SK-N-SH (cell line): ENCODE data around the gene USP19. TPM values are rescaled to one million over a fixed set of nuclear protein-coding genes. Genes with fewer than 3 reads are reported as not detected.

Source experiments
- CTCF ChIA-PET: fragments of 300-600, 350-600 bp; formaldehyde crosslinking; extraction: SDS; loops from one replicate; lab custom pipeline; 2021; lab: Yijun Ruan, JAX
- POLR2A ChIA-PET: fragments of 350-600 bp; sonication (Branson Sonifier 250); formaldehyde crosslinking; extraction: SDS; loops from one replicate; lab custom pipeline; 2020; ENCODE audit warnings: antibody characterized with exemption, inconsistent platforms; lab: Yijun Ruan, JAX
- DNase-seq: peaks from one replicate; pipeline ENCODE4 v3.0.0; 2012
- H2AFZ ChIP-seq: fragments of 200-600 bp; sonication (generic); 2 replicates; pipeline ENCODE4 v1.8.1; 2016; ENCODE audit warnings: antibody characterized with exemption, mild to moderate bottlenecking, low read depth
- H3F3A ChIP-seq: fragments of 200-600 bp; sonication (generic); replicated peaks from 2 replicates; pipeline ENCODE3; 2016; ENCODE audit warnings: antibody characterized with exemption, mild to moderate bottlenecking; ENCODE audit not compliant: insufficient read depth
- H3K27ac ChIP-seq, 2 experiments: fragments of 200-500 bp in 1 of 2; fragments of 200-600 bp in 1 of 2; sonication (Bioruptor generic) in 1 of 2; sonication (generic), shearing (Covaris generic) in 1 of 2; 2 replicates each; pipeline versions ENCODE4 v1.5.1 to v1.6.1; 2014 to 2016; ENCODE audit warnings: low read depth in 2 of 2, inconsistent platforms in 1 of 2, low read length in 1 of 2, mild to moderate bottlenecking in 1 of 2, mixed read lengths in 1 of 2
- H3K27me3 ChIP-seq: fragments of 200-600 bp; sonication (generic), shearing (Covaris generic); 2 replicates; pipeline ENCODE4 v1.6.1; 2016; ENCODE audit warnings: mixed run types; ENCODE audit not compliant: insufficient read depth
- H3K36me3 ChIP-seq, 2 experiments: fragments of 200-500 bp in 1 of 2; fragments of 200-600 bp in 1 of 2; sonication (Bioruptor generic) in 1 of 2; sonication (generic) in 1 of 2; replicated peaks in 1 of 2; 2 replicates each; pipeline versions ENCODE3 to v1.5.1; 2014 to 2016; ENCODE audit warnings: low read length in 1 of 2, mild to moderate bottlenecking in 1 of 2; ENCODE audit not compliant: insufficient read depth in 2 of 2, control insufficient read depth in 1 of 2
- H3K4me1 ChIP-seq, 2 experiments: fragments of 200-500 bp in 1 of 2; fragments of 200-600 bp in 1 of 2; sonication (Bioruptor generic) in 1 of 2; sonication (generic), shearing (Covaris generic) in 1 of 2; 2 replicates each; pipeline versions ENCODE4 v1.5.1 to v1.6.1; 2014 to 2016; ENCODE audit warnings: low read depth in 1 of 2, low read length in 1 of 2, mixed run types in 1 of 2; ENCODE audit not compliant: insufficient read depth in 2 of 2, control insufficient read depth in 1 of 2
- H3K4me2 ChIP-seq: fragments of 200-600 bp; sonication (generic), shearing (Covaris generic); 2 replicates; pipeline ENCODE4 v1.6.1; 2017; ENCODE audit warnings: mixed run types
- H3K4me3 ChIP-seq, 2 experiments: fragments of 200-500 bp in 1 of 2; fragments of 200-600 bp in 1 of 2; sonication (Bioruptor generic) in 1 of 2; sonication (generic), shearing (Covaris generic) in 1 of 2; 2 replicates each; pipeline versions ENCODE4 v1.5.1 to v1.8.1; 2014 to 2016; ENCODE audit warnings: low read depth in 2 of 2, inconsistent platforms in 1 of 2, low read length in 1 of 2, mild to moderate bottlenecking in 1 of 2, mixed read lengths in 1 of 2, moderate library complexity in 1 of 2
- H3K79me2 ChIP-seq: fragments of 200-600 bp; sonication (generic); 2 replicates; pipeline ENCODE4 v1.8.1; 2017; ENCODE audit warnings: mild to moderate bottlenecking; ENCODE audit not compliant: insufficient read depth
- H3K9ac ChIP-seq: fragments of 200-600 bp; sonication (generic); 2 replicates; pipeline ENCODE4 v1.6.1; 2017; ENCODE audit warnings: mixed run types
- H3K9me2 ChIP-seq: fragments of 200-600 bp; sonication (generic); 2 replicates; pipeline ENCODE4 v1.6.1; 2017; ENCODE audit warnings: mixed run types
- H3K9me3 ChIP-seq: fragments of 200-600 bp; sonication (generic); 2 replicates; pipeline ENCODE4 v1.6.1; 2017; ENCODE audit warnings: mixed run types, mild to moderate bottlenecking, moderate library complexity
- H4K20me1 ChIP-seq: fragments of 200-600 bp; sonication (generic); 2 replicates; pipeline ENCODE4 v1.6.1; 2017; ENCODE audit warnings: mild to moderate bottlenecking, mixed run types; ENCODE audit not compliant: insufficient read depth
- CHD2 ChIP-seq: fragments of 150-350 bp; IDR thresholded peaks from 2 replicates; pipeline ENCODE4 v1.6.1; 2018; ENCODE audit warnings: low read length; ENCODE audit not compliant: partially characterized antibody
- CTCF ChIP-seq: fragments of 200-600 bp; sonication (generic); IDR thresholded peaks from 2 replicates; pipeline ENCODE4 v1.6.1; 2017; ENCODE audit warnings: antibody characterized with exemption, mild to moderate bottlenecking, moderate library complexity
- EP300 ChIP-seq, 2 experiments: IDR thresholded peaks; 2 replicates each; pipeline versions ENCODE4 v1.4.0 to v1.6.1; 2012; ENCODE audit warnings: borderline replicate concordance in 1 of 2, low read depth in 1 of 2, low read length in 1 of 2
- EZH2phosphoT487 ChIP-seq: fragments of 200-600 bp; sonication (generic); IDR thresholded peaks from 2 replicates; pipeline ENCODE4 v1.6.1; 2017; ENCODE audit warnings: low read depth, mixed run types, mild to moderate bottlenecking, antibody characterized with exemption, moderate library complexity, borderline replicate concordance
- FOSL2 ChIP-seq: IDR thresholded peaks from 2 replicates; pipeline ENCODE4 v1.4.0; 2012; ENCODE audit warnings: low read depth, mild to moderate bottlenecking, moderate library complexity, borderline replicate concordance
- FOXJ3 ChIP-seq: sonication (generic); formaldehyde crosslinking; IDR thresholded peaks from 2 replicates; pipeline ENCODE4 v1.5.1; 2020; ENCODE audit warnings: mild to moderate bottlenecking, missing genetic modification reagents
- FOXM1 ChIP-seq: IDR thresholded peaks from 2 replicates; pipeline ENCODE4 v1.4.0; 2012; ENCODE audit warnings: low read depth, mild to moderate bottlenecking
- GATA2 ChIP-seq: sonication (generic); formaldehyde crosslinking; IDR thresholded peaks from 2 replicates; pipeline ENCODE4 v1.5.0; 2020; ENCODE audit warnings: mild to moderate bottlenecking, missing genetic modification reagents
- IRF3 ChIP-seq: fragments of 150-350 bp; IDR thresholded peaks from 2 replicates; pipeline ENCODE4 v1.6.1; 2016; ENCODE audit warnings: mild to moderate bottlenecking, low read depth, low read length
- MEF2A ChIP-seq: IDR thresholded peaks from 2 replicates; pipeline ENCODE4 v1.4.0; 2012; ENCODE audit warnings: low read depth, borderline replicate concordance
- MXI1 ChIP-seq: IDR thresholded peaks from 2 replicates; pipeline ENCODE4 v1.6.1; 2012; ENCODE audit warnings: mild to moderate bottlenecking, low read depth, low read length, improper control_type of control experiment
- NFIC ChIP-seq: IDR thresholded peaks from 2 replicates; pipeline ENCODE4 v1.4.0; 2012; ENCODE audit warnings: borderline replicate concordance
- PBX3 ChIP-seq: IDR thresholded peaks from 2 replicates; pipeline ENCODE4; 2012
- RAD21 ChIP-seq: IDR thresholded peaks from 2 replicates; pipeline ENCODE4 v1.6.1; 2012; ENCODE audit warnings: mild to moderate bottlenecking, low read length
- RCOR1 ChIP-seq: fragments of 150-350 bp; IDR thresholded peaks from 2 replicates; pipeline ENCODE4 v1.6.1; 2017; ENCODE audit warnings: antibody characterized with exemption, low read length
- RFX5 ChIP-seq: IDR thresholded peaks from 2 replicates; pipeline ENCODE4 v1.6.1; 2012; ENCODE audit warnings: mild to moderate bottlenecking, improper control_type of control experiment, low read length
- SIN3A ChIP-seq: IDR thresholded peaks from 2 replicates; pipeline ENCODE4 v1.6.1; 2012; ENCODE audit warnings: low read depth, mild to moderate bottlenecking, low read length, moderate library complexity, borderline replicate concordance
- SMC3 ChIP-seq: IDR thresholded peaks from 2 replicates; pipeline ENCODE4 v1.6.1; 2012; ENCODE audit warnings: low read depth, low read length, improper control_type of control experiment
- TAF1 ChIP-seq: IDR thresholded peaks from 2 replicates; pipeline ENCODE4 v1.6.1; 2012; ENCODE audit warnings: low read depth, mild to moderate bottlenecking, low read length, moderate library complexity, borderline replicate concordance
- TCF12 ChIP-seq: IDR thresholded peaks from 2 replicates; pipeline ENCODE4 v1.4.0; 2012
- TEAD4 ChIP-seq: IDR thresholded peaks from 2 replicates; pipeline ENCODE4 v1.4.0; 2012; ENCODE audit warnings: mild to moderate bottlenecking, borderline replicate concordance; ENCODE audit not compliant: insufficient read depth
- USF1 ChIP-seq: IDR thresholded peaks from 2 replicates; pipeline ENCODE4 v1.4.0; 2012; ENCODE audit warnings: low read depth, borderline replicate concordance
- USF2 ChIP-seq: fragments of 150-350 bp; IDR thresholded peaks from 2 replicates; pipeline ENCODE4 v1.6.1; 2017; ENCODE audit warnings: antibody characterized with exemption, low read length, low read depth, borderline replicate concordance
- ZBTB33 ChIP-seq: IDR thresholded peaks from 2 replicates; pipeline ENCODE4 v1.4.0; 2012; ENCODE audit warnings: low read depth, borderline replicate concordance
- WGBS: methylation state at CpG from one replicate; pipeline ENCODE4 v1.1.6; 2017; ENCODE audit warnings: low lambda C conversion rate; 5-methylcytosine and 5-hydroxymethylcytosine counted together
- polyA plus RNA-seq, 3 experiments: library from polyadenylated mRNA; depleted of rRNA; stranded (reverse); fragments of >200 nt; gene quantifications; 2 replicates each; pipeline ENCODE4 v1.2.3, GENCODE V29; 2012

Gene USP19
- 75.6 and 80.5 TPM in 2 replicates for polyA plus RNA-seq (2012; rRNA removed)
- polyA plus RNA-seq (2012; cell fraction: cytosol; rRNA removed) = 31.2 and 48.4 TPM in 2 replicates
- polyA plus RNA-seq (2012; cell fraction: nucleus; rRNA removed) = 181 and 182 TPM in 2 replicates

GRCh38 chr3:49120438-49121131 is at the start of gene USP19:
USP19 (minus strand) TSS chr3:49120823; CDS start chr3:49119145, 1,678 bp downstream.
- peak; percentile 99 for DNase-seq
- peak within 1 kb of the TSS; percentile 89 for H3K9ac ChIP-seq
- peaks cover 33 to 71% of the 10 kb centered on the region in 2 experiments for H3K36me3 ChIP-seq
- no peaks in the 10 kb centered on the region for H3K9me2 ChIP-seq
- ChIA-PET CTCF (interaction anchor here (0.6 to 4.0 kb wide), 9 partner anchors 11 to 329 kb away, joined by 3 to 26 read pairs (median 3); partner anchors contain the start of genes KLHDC8B, LAMB2 and QRICH1), POLR2A (interaction anchor here (0.6 to 4.0 kb wide), 10 partner anchors 9 to 238 kb away, joined by 3 to 25 read pairs (median 4); partner anchors contain the start of genes CCDC71, LAMB2, NDUFAF3 and QARS1)
- H3K27me3 ChIP-seq = no peaks in the 10 kb centered on the region
- peak within 1 kb of the TSS; percentile 96 to 98 for H3K27ac ChIP-seq
- peak within 1 kb of the TSS; percentile 95 to 100 for H3K4me3 ChIP-seq
- peaks cover 36% of the 10 kb centered on the region for H3F3A ChIP-seq
- H4K20me1 ChIP-seq = no peaks in the 10 kb centered on the region
- no peaks in the 10 kb centered on the region for H3K9me3 ChIP-seq
- H3K4me1 ChIP-seq = peaks cover 7 to 19% of the 10 kb centered on the region in 2 experiments; a peak in 2 of 4 replicates
- peak within 1 kb of the TSS; percentile 24 for H2AFZ ChIP-seq
- H3K4me2 ChIP-seq = peak within 1 kb of the TSS; percentile 100
- 2% methylated on average over 14 of the region's 70 CpGs for WGBS
- peaks cover 31% of the 10 kb centered on the region for H3K79me2 ChIP-seq
- no peak for TF ChIP-seq USF2
- no peak; the same call in 1 of the 2 replicates for TF ChIP-seq TCF12
- TF ChIP-seq FOSL2 = no peak
- no peak for TF ChIP-seq IRF3
- TF ChIP-seq SMC3 = no peak
- no peak for TF ChIP-seq GATA2 (CRISPR knock-in tag)
- no peak for TF ChIP-seq EZH2phosphoT487
- TF ChIP-seq CTCF = no peak
- TF ChIP-seq FOXM1 = peak; percentile 75
- peak; percentile 30; the same call in 1 of the 2 replicates for TF ChIP-seq PBX3
- no peak for TF ChIP-seq MEF2A
- peak; percentile 56; the same call in 1 of the 2 replicates for TF ChIP-seq FOXJ3
- TF ChIP-seq RFX5 = no peak
- peak; percentile 72; the same call in 1 of the 2 replicates for TF ChIP-seq SIN3A
- no peak for TF ChIP-seq RCOR1
- TF ChIP-seq RAD21 = no peak
- no peak for TF ChIP-seq USF1
- TF ChIP-seq NFIC = no peak
- TF ChIP-seq MXI1 = no peak
- TF ChIP-seq ZBTB33 = no peak
- no peak for TF ChIP-seq TEAD4
- peak; percentile 55; the same call in 1 of the 2 replicates for TF ChIP-seq TAF1
- TF ChIP-seq EP300 (IDR thresholded peaks at IDR 0.05; ENCODE audit: borderline replicate concordance in 1 of 2, low read depth in 1 of 2, low read length in 1 of 2) = no peak; a peak in 1 of 4 replicates
- peak; percentile 79 for TF ChIP-seq CHD2
